ENCODE results near the gene MAPK10.

MAPK10 gene

GRCh38 chr4:86359944-86360478, at the start of gene MAPK10:
Gene MAPK10 (minus strand): TSS chr4:86360053.
- DNase-seq = peak; percentile 95

GRCh38 chr4:86403575-86403974, 43.7 kb upstream of the MAPK10 start:
- no peak for DNase-seq

- no peak for DNase-seq
Measured at GRCh38 chr4:86401826-86402225, 42.0 kb upstream of the MAPK10 start.

GRCh38 chr4:86400216-86400615, 40.4 kb upstream of the MAPK10 start:
- no peak for DNase-seq

GRCh38 chr4:86398187-86398586, 38.3 kb upstream of the MAPK10 start:
- no peak for DNase-seq

GRCh38 chr4:86393749-86394148, 33.9 kb upstream of the MAPK10 start:
- DNase-seq = no peak

- no peak for DNase-seq
Measured at GRCh38 chr4:86389664-86390063, 29.8 kb upstream of the MAPK10 start.

GRCh38 chr4:86388252-86388651, 28.4 kb upstream of the MAPK10 start:
- no peak for DNase-seq

- DNase-seq = peak; percentile 55
Measured at GRCh38 chr4:86386817-86387415, 27.1 kb upstream of the MAPK10 start.

GRCh38 chr4:86386201-86386600, 26.3 kb upstream of the MAPK10 start:
- no peak for DNase-seq

- no peak for DNase-seq
Measured at GRCh38 chr4:86381431-86381830, 21.6 kb upstream of the MAPK10 start.

- no peak for DNase-seq
Measured at GRCh38 chr4:86380181-86380724, 20.4 kb upstream of the MAPK10 start.

- DNase-seq = no peak
Measured at GRCh38 chr4:86376850-86377249, 17.0 kb upstream of the MAPK10 start.

GRCh38 chr4:86368433-86368832, 8.6 kb upstream of the MAPK10 start:
- DNase-seq = no peak

GRCh38 chr4:86367577-86367976, 7.7 kb upstream of the MAPK10 start:
- DNase-seq = no peak

- DNase-seq = no peak
Measured at GRCh38 chr4:86366920-86367319, 7.1 kb upstream of the MAPK10 start.

- DNase-seq = no peak
Measured at GRCh38 chr4:86362510-86362909, 2.7 kb upstream of the MAPK10 start.

GRCh38 chr4:86358257-86358656, 1.6 kb downstream of the MAPK10 start:
- DNase-seq = peak; percentile 7

GRCh38 chr4:86357608-86358007, 2.2 kb downstream of the MAPK10 start:
- no peak for DNase-seq

GRCh38 chr4:86356425-86357210, 3.2 kb downstream of the MAPK10 start:
- DNase-seq = no peak

- no peak for DNase-seq
Measured at GRCh38 chr4:86354390-86354789, 5.5 kb downstream of the MAPK10 start.

GRCh38 chr4:86346320-86346719, 13.5 kb downstream of the MAPK10 start:
- DNase-seq = no peak

GRCh38 chr4:86344127-86344526, 15.7 kb downstream of the MAPK10 start:
- DNase-seq = no peak

- DNase-seq = no peak
Measured at GRCh38 chr4:86338989-86339388, 20.9 kb downstream of the MAPK10 start.
